Heart right ventricle (tissue), 16 donors: Measurements from ENCODE around the gene TAP2. TPM values are rescaled to one million over a fixed set of nuclear protein-coding genes. Genes with fewer than 3 reads are reported as not detected.

ENCODE experiments used
- ATAC-seq, 8 donors: fragments of 200-7000 bp; cut with Tn5 transposase; one replicate each; pipeline ENCODE4 v1.9.1; 2020; ENCODE audit warnings: mild to moderate bottlenecking in 8 of 8, moderate library complexity in 8 of 8, moderate number of reproducible peaks in 1 of 8
- DNase-seq, 2 donors: peaks; one replicate each; pipeline ENCODE4 v3.0.0-alpha.2; 2020
- H3K27ac ChIP-seq, 10 donors: fragments of 200-600 bp; sonication (generic) in 2 of 10; one replicate each; pipeline versions ENCODE4 v1.5.0 to v1.8.0; 2020 to 2022; ENCODE audit warnings: mild to moderate bottlenecking in 3 of 10
- H3K27me3 ChIP-seq, 7 donors: fragments of 200-600 bp; one replicate each; pipeline ENCODE4 v1.8.0; 2021 to 2022; ENCODE audit warnings: mild to moderate bottlenecking in 2 of 7
- H3K36me3 ChIP-seq, 9 donors: fragments of 200-600 bp; sonication (generic) in 1 of 9; one replicate each; pipeline versions ENCODE4 v1.5.0 to v1.8.0; 2020 to 2022; ENCODE audit warnings: mild to moderate bottlenecking in 2 of 9
- H3K4me1 ChIP-seq, 9 donors: fragments of 200-600 bp; sonication (generic) in 1 of 9; one replicate each; pipeline versions ENCODE4 v1.5.0 to v1.8.0; 2020 to 2022; ENCODE audit warnings: mild to moderate bottlenecking in 4 of 9
- H3K4me3 ChIP-seq, 10 donors: fragments of 200-600 bp; sonication (generic) in 2 of 10; one replicate each; pipeline versions ENCODE4 v1.5.0 to v1.8.0; 2020 to 2022; ENCODE audit warnings: mild to moderate bottlenecking in 7 of 10, moderate library complexity in 2 of 10
- H3K9me3 ChIP-seq, 11 donors: fragments of 200-600 bp in 10 of 11; sonication (generic) in 2 of 11; one replicate each; pipeline versions ENCODE4 v1.5.0 to v1.8.0; 2013 to 2022; ENCODE audit warnings: mild to moderate bottlenecking in 2 of 11, control low read depth in 1 of 11, moderate library complexity in 1 of 11
- CTCF ChIP-seq, 9 donors: fragments of 200-600 bp; sonication (generic) in 2 of 9; IDR thresholded peaks; one replicate each; pipeline versions ENCODE4 v1.5.0 to v1.8.0; 2021 to 2022; ENCODE audit warnings: antibody characterized with exemption in 9 of 9, mild to moderate bottlenecking in 5 of 9, moderate library complexity in 1 of 9
- WGBS, 2 donors: extraction: QIAGEN DNeasy Blood & Tissue Kit; methylation state at CpG; one replicate each; pipeline ENCODE4 v1.1.7; 2013; ENCODE audit warnings: inconsistent platforms in 1 of 2; 5-methylcytosine and 5-hydroxymethylcytosine counted together
- intact Hi-C, 10 donors: fragments of 100-400 bp; cut with DNase I; formaldehyde crosslinking; loops; one replicate each; pipeline versions ENCODE4 v1.11.1 to v1.14.2; 2022
- polyA plus RNA-seq, 2 donors: library from polyadenylated mRNA; stranded (reverse); fragments of 200-250 nt; gene quantifications; one replicate each; pipeline ENCODE4 v1.2.3, GENCODE V29; 2013
- total RNA-seq, 10 donors: library from RNA; stranded (reverse); fragmentation: NEBNext Ultra II Directional in 3 of 10; extraction: Animal tissue kit (Norgen Biotek cat#: 25700) in 3 of 10; gene quantifications; one replicate each; pipeline versions ENCODE4 v1.2.1 to v1.2.4, GENCODE V29; 2021 to 2023
- donor health status: Arrhythmogenic right ventricular cardiomyopathy.
- donor health status: ischemic (EF 13 %, LVEDD 7.1; RV severe dilation, severe dysfunction).
- donor health status: healthy with polysubstance abuse.
- donor health status: DM: no; HTN: yes; CAD: no.
- donor health status: DM: no; HTN: no; CAD: no.
- donor health status: ischemic (EF 25% LVEDD 6.9; RV normal size, moderate dysfunction).
- donor health status: ischemic (EF 25% LVEDD 5.7; RV mildly dilated, moderate dysfunction).
- donor health status: healthy.
- donor health status: DM: yes; HTN: yes; CAD: no.
- donor health status: Ischemic cardiomyopathy.
- donor health status: ischemic (EF 35%, LVEDD 5.7; RV mildly dilated, moderate dysfunction).
- donor health status: nonischemic (EF 11% LVEDD 7.7; RV severe dilation, severe dysfunction).
- donor health status: DM: yes; HTN: yes; CAD: no.
- donor health status: PGD.
- donor health status: ischemic (EF 29% LVEDD 5.4; RV normal size, mild dysfunction).
- donor health status: nonischemic (EF 23%, LVEDD 6.1; RV moderate dilation, normal function).

Gene TAP2
- total and polyA plus RNA-seq, 12 donors: 8.8 to 92.1 (median 13.5) TPM

- H3K36me3 ChIP-seq: peaks cover 0 to 77% (median 15%) of the 10 kb centered on the region in 9 donors
- H3K27me3 ChIP-seq: no peaks in the 10 kb centered on the region
- H3K4me1 ChIP-seq: peaks cover 0 to 19% (median 0%) of the 10 kb centered on the region in 9 donors
- DNase-seq (no peak), ATAC-seq (no peak)
- 73 to 83% methylated on average over 7 of the region's 7 CpGs for WGBS, 2 donors
- H3K27ac ChIP-seq: no peak overlapping the region
- H3K9me3 ChIP-seq: no peaks in the 10 kb centered on the region
- no peak overlapping the region for H3K4me3 ChIP-seq
- no peak for TF ChIP-seq CTCF (IDR thresholded peaks at IDR 0.05)
- intact Hi-C loops: loop anchor here in 7 of 10 donors (5.0 kb wide), 2 partner anchors 33 to 38 kb away; no protein-coding TSS in a partner anchor
These were observed 9.0 kb downstream of the TAP2 start for GRCh38 chr6:32829495-32829894.

- Histone ChIP-seq H3K4me3 (no peak overlapping the region), H3K27me3 (no peaks in the 10 kb centered on the region), H3K4me1 (peaks cover 0 to 19% (median 0%) of the 10 kb centered on the region in 9 donors), H3K36me3 (peaks cover 0 to 53% (median 10%) of the 10 kb centered on the region in 9 donors), H3K27ac (peak overlapping the region in 2 of 10 donors; percentile 49 to 52), H3K9me3 (no peaks in the 10 kb centered on the region)
- ATAC-seq (no peak), DNase-seq (no peak)
- WGBS, 2 donors: 77 to 86% methylated on average over 3 of the region's 3 CpGs
- intact Hi-C loops: loop anchor here in 7 of 10 donors (5.0 kb wide), 2 partner anchors 35 to 40 kb away; no protein-coding TSS in a partner anchor
- TF ChIP-seq CTCF (IDR thresholded peaks at IDR 0.05): no peak
These were observed 11.5 kb downstream of the TAP2 start for GRCh38 chr6:32827025-32827424.

- peak overlapping the region in 6 of 10 donors; percentile 0 to 57 (median 49) for H3K27ac ChIP-seq
- intact Hi-C loops: loop anchor here in 7 of 10 donors (5.0 kb wide), 2 partner anchors 36 to 41 kb away; no protein-coding TSS in a partner anchor
- DNase-seq (no peak), ATAC-seq (peak in 7 of 8 donors; percentile 34 to 89 (median 69))
- H3K4me3 ChIP-seq: no peak overlapping the region
- WGBS, 2 donors: 48 to 50% methylated on average over 2 of the region's 2 CpGs
- TF ChIP-seq CTCF (IDR thresholded peaks at IDR 0.05): peak in 8 of 9 donors; percentile 24 to 62 (median 57)
- H3K9me3 ChIP-seq: no peaks in the 10 kb centered on the region
- no peaks in the 10 kb centered on the region for H3K27me3 ChIP-seq
- H3K36me3 ChIP-seq: peaks cover 0 to 42% (median 10%) of the 10 kb centered on the region in 9 donors
- H3K4me1 ChIP-seq: peaks cover 0 to 22% (median 0%) of the 10 kb centered on the region in 9 donors
These were observed 12.6 kb downstream of the TAP2 start for GRCh38 chr6:32825966-32826365.

GRCh38 chr6:32819729-32820128 is 18.8 kb downstream of the TAP2 start:
- no peak for TF ChIP-seq CTCF (IDR thresholded peaks at IDR 0.05)
- Histone ChIP-seq H3K4me3 (no peak overlapping the region), H3K27me3 (no peaks in the 10 kb centered on the region), H3K4me1 (peaks cover 0 to 22% (median 11%) of the 10 kb centered on the region in 9 donors), H3K27ac (no peak overlapping the region), H3K9me3 (no peaks in the 10 kb centered on the region), H3K36me3 (no peaks in the 10 kb centered on the region)
- intact Hi-C loops: no loop called here
- WGBS, 2 donors: 68 to 69% methylated on average over 3 of the region's 3 CpGs
- ATAC-seq (no peak), DNase-seq (no peak)
